ENCODE data around the gene OBSCN.

OBSCN gene

GRCh38 chr1:228377664-228378089 lies 169.8 kb downstream of the OBSCN start:
- DNase-seq (ENCODE audit: low read depth in 2 of 2) = no peak

- peak; percentile 38 to 57 for DNase-seq (ENCODE audit: low read depth in 2 of 2)
Observed at GRCh38 chr1:228378090-228378872, 170.4 kb downstream of the OBSCN start.

GRCh38 chr1:228378873-228379460 lies 171.1 kb downstream of the OBSCN start:
- DNase-seq (ENCODE audit: low read depth in 2 of 2) = no peak

GRCh38 chr1:228379666-228380065 lies 171.8 kb downstream of the OBSCN start:
- DNase-seq (ENCODE audit: low read depth in 2 of 2) = no peak

GRCh38 chr1:228381356-228381755 lies 173.5 kb downstream of the OBSCN start:
- no peak for DNase-seq (ENCODE audit: low read depth in 2 of 2)

GRCh38 chr1:228383773-228384172 lies 175.9 kb downstream of the OBSCN start:
- DNase-seq (ENCODE audit: low read depth in 2 of 2) = no peak

GRCh38 chr1:228385232-228385631 lies 177.4 kb downstream of the OBSCN start:
- DNase-seq (ENCODE audit: low read depth in 2 of 2) = no peak

GRCh38 chr1:228387321-228387720 lies 179.5 kb downstream of the OBSCN start:
- no peak for DNase-seq (ENCODE audit: low read depth in 2 of 2)

GRCh38 chr1:228390649-228391048 lies 182.8 kb downstream of the OBSCN start:
- DNase-seq (ENCODE audit: low read depth in 2 of 2) = no peak

- DNase-seq (ENCODE audit: low read depth in 2 of 2) = no peak
Observed at GRCh38 chr1:228391411-228392020, 183.7 kb downstream of the OBSCN start.

- DNase-seq (ENCODE audit: low read depth in 2 of 2) = no peak
Observed at GRCh38 chr1:228392111-228392936, 184.5 kb downstream of the OBSCN start.

- no peak for DNase-seq (ENCODE audit: low read depth in 2 of 2)
Observed at GRCh38 chr1:228393268-228393701, 185.4 kb downstream of the OBSCN start.

- DNase-seq (ENCODE audit: low read depth in 2 of 2) = no peak
Observed at GRCh38 chr1:228393811-228394570, 186.1 kb downstream of the OBSCN start.

GRCh38 chr1:228394571-228395394 lies 186.9 kb downstream of the OBSCN start:
- no peak for DNase-seq (ENCODE audit: low read depth in 2 of 2)

- no peak for DNase-seq (ENCODE audit: low read depth in 2 of 2)
Observed at GRCh38 chr1:228396770-228397662, 189.2 kb downstream of the OBSCN start.

- DNase-seq (ENCODE audit: low read depth in 2 of 2) = no peak
Observed at GRCh38 chr1:228397966-228398365, 190.1 kb downstream of the OBSCN start.

- no peak for DNase-seq (ENCODE audit: low read depth in 2 of 2)
Observed at GRCh38 chr1:228398741-228399461, 191.1 kb downstream of the OBSCN start.

GRCh38 chr1:228399531-228400236 lies 191.8 kb downstream of the OBSCN start:
- DNase-seq (ENCODE audit: low read depth in 2 of 2) = no peak
